ENCODE data around the gene SLC25A40.

DNA sequence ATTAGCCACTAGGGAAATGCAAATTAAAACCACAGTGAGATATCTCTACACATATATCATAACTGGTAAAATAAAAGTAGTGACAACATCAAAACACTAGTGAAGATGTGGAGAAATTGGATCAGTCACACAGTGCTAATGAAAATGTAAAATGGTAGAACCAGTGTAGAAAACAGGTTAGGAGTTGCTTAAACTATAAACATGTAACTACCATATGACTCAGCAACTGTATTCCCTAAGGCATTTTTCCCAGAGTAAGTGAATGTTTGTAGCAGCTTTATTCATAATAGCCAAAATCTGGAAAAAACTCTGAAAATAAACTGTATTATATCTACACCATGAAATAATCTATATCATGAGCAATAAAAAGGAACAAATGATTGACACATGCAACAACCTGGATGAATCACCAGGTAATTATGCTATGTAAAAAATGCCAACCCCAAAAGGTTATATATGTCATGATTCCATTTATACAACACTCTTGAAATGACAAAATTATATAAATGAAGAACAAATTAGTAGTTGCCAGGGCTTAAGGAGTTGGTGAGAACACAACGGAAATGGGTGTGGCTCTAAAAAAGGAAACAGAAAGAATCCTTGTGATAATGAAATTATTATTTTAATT lies 22.8 kb downstream of the SLC25A40 start:
- TF ChIP-seq, protein P1, sequence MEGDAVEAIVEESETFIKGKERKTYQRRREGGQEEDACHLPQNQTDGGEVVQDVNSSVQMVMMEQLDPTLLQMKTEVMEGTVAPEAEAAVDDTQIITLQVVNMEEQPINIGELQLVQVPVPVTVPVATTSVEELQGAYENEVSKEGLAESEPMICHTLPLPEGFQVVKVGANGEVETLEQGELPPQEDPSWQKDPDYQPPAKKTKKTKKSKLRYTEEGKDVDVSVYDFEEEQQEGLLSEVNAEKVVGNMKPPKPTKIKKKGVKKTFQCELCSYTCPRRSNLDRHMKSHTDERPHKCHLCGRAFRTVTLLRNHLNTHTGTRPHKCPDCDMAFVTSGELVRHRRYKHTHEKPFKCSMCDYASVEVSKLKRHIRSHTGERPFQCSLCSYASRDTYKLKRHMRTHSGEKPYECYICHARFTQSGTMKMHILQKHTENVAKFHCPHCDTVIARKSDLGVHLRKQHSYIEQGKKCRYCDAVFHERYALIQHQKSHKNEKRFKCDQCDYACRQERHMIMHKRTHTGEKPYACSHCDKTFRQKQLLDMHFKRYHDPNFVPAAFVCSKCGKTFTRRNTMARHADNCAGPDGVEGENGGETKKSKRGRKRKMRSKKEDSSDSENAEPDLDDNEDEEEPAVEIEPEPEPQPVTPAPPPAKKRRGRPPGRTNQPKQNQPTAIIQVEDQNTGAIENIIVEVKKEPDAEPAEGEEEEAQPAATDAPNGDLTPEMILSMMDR (IDR thresholded peaks at IDR 0.05; ENCODE audit: insufficient read depth, low read length), result no peak
- no peak for TF ChIP-seq POLR2AphosphoS5 (IDR thresholded peaks at IDR 0.05; ENCODE audit: low read depth)
- TF ChIP-seq, protein P2, sequence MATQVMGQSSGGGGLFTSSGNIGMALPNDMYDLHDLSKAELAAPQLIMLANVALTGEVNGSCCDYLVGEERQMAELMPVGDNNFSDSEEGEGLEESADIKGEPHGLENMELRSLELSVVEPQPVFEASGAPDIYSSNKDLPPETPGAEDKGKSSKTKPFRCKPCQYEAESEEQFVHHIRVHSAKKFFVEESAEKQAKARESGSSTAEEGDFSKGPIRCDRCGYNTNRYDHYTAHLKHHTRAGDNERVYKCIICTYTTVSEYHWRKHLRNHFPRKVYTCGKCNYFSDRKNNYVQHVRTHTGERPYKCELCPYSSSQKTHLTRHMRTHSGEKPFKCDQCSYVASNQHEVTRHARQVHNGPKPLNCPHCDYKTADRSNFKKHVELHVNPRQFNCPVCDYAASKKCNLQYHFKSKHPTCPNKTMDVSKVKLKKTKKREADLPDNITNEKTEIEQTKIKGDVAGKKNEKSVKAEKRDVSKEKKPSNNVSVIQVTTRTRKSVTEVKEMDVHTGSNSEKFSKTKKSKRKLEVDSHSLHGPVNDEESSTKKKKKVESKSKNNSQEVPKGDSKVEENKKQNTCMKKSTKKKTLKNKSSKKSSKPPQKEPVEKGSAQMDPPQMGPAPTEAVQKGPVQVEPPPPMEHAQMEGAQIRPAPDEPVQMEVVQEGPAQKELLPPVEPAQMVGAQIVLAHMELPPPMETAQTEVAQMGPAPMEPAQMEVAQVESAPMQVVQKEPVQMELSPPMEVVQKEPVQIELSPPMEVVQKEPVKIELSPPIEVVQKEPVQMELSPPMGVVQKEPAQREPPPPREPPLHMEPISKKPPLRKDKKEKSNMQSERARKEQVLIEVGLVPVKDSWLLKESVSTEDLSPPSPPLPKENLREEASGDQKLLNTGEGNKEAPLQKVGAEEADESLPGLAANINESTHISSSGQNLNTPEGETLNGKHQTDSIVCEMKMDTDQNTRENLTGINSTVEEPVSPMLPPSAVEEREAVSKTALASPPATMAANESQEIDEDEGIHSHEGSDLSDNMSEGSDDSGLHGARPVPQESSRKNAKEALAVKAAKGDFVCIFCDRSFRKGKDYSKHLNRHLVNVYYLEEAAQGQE (IDR thresholded peaks at IDR 0.05; ENCODE audit: insufficient replicate concordance, low read depth), result no peak
- no peak for TF ChIP-seq GABPA (IDR thresholded peaks at IDR 0.05; ENCODE audit: low read depth)
- TF ChIP-seq SPI1 (IDR thresholded peaks at IDR 0.05; ENCODE audit: borderline replicate concordance, low read depth), result no peak

Data from HL-60 (cell line).